UCSD-AML1 (cell line): ENCODE results near the gene COL19A1.
"Not testable (repeated sequence)": the region's sequence is repeated elsewhere in the genome, so short reads cannot be mapped to it uniquely, and the experiment has no call there.

Experiments
- DNase-seq: peaks from one replicate; lab custom pipeline; 2025; ENCODE audit not compliant: unreplicated experiment; lab: John Stamatoyannopoulos, UW

Gene COL19A1

DNA sequence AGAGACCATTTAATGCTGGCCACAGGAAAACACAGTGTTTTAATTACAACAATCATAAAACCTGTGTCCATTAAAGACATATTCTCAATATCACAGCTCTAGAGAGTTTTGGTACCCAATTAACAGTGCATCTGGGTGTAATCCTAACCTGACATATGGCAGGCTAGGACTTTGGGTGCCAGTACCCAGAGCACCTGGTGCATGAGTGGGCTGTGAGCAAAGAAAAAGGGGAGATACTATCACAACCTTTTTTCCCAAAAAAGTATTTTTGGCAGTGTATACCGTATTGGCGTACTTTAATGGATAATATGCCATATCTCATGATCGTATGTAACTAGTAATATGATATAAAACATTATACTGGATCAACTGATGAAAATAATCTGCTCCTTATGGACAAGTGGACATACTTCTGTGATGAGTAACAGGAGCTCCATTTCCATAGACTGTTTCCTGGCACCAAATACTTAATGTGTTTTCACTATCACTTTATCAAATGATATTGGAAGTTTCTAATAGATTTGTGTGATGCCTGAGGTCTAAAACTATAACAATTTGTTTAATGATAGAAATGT is 91.7 kb downstream of the COL19A1 start:
- no peak for DNase-seq

DNA sequence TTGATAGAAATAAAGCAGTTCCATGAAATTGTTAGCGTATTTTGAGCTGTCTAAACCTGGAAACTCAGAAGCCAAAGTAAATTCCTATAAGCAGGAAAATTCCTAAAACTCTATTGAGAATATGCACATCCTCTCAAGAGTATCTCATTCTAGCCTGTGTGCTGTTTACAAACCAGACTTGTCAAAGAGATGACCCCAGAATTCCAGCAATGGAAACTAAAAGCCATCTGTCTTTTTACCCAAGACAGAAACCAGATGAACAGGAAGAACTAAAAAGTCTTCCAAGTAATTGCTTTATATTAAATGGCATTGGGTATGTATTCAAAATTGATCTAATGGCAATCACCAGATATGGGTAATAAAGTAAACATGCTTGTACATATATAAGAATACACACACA is 92.6 kb downstream of the COL19A1 start:
- no peak for DNase-seq

GRCh38 chr6:69965974-69966373 is 99.6 kb downstream of the COL19A1 start:
- DNase-seq = not testable (repeated sequence)

DNA sequence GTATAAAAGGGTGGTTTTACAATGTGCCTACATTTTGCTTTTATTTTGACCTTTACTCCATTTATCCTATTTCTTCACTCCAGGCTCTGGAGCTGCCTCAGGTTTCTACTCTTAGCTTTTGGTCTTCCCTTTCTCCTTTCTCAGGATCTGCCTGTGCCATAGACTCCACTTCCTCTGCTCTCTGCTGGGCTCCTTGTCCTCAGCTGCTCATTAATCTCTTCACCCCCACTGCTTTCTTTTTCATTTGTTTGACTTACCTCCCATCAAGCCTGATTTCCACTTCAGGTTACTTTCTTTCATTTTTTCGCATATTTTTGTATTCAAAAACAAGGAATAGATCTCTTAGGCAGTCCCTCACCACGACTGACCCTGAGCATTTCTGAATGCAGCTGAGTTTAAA is 106.8 kb downstream of the COL19A1 start:
- DNase-seq = no peak

GRCh38 chr6:69973763-69974162 is 107.4 kb downstream of the COL19A1 start:
- DNase-seq = no peak

DNA sequence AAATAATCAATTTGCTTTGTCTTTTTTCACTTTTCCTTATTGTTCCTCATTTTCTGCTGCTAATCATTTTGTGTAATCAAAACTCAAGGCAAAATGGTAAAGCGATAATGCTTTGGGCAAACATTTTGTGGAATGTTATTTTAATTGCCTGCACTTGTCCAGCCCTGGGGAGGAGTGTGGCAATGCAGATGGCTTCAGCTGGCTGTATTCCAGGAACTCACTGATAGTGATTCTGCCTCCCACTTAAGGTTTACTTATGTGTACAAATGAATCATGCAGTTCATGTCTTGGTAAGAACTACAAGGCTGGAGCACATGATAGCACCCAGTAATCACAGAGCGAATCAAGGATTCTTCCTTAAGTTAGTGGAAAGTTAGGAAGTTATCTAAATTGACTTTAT is 107.8 kb downstream of the COL19A1 start:
- DNase-seq = no peak

DNA sequence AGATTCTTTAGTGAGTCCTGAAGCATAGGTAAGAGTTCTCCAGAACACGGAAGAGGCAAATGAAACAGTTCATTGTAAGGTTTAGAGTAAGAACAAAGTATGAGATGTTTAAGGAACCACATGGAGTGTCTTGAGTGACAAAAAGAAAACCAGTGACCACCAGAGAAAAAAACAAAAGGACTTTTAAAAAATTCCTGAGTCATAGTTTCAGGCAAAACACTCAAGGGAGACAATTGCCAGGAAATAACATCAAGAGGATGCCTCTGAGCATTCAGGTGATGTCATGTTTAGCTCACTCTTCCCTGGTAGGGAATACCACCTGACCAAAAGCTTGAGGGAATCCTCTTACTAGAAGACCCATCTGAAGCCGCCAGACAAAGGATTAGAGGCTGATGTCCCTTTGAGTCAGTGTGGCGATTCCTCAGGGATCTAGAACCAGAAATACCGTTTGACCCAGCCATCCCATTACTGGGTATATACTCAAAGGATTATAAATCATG is 110.3 kb downstream of the COL19A1 start:
- no peak for DNase-seq

GRCh38 chr6:69980624-69981023 is 114.3 kb downstream of the COL19A1 start:
- no peak for DNase-seq

DNA sequence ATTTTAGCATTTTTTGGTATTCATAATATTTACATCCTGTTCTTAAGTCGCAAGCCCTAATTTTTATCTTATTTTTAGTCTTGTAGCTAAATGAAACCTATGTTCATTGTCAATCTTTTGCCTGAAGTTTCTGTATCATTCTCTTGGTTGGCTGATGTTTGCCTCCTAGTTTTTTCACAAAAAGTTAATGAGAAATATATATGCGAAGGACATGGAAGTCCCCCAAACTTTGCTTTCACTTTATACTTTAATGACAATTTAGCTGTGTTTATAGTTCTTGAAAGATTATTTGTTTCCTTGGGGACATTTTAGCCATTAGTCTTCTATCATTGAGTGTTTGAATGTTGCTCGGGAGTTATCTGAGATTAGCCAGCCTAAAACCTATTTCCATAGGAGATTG is 118.2 kb downstream of the COL19A1 start:
- no peak for DNase-seq

DNA sequence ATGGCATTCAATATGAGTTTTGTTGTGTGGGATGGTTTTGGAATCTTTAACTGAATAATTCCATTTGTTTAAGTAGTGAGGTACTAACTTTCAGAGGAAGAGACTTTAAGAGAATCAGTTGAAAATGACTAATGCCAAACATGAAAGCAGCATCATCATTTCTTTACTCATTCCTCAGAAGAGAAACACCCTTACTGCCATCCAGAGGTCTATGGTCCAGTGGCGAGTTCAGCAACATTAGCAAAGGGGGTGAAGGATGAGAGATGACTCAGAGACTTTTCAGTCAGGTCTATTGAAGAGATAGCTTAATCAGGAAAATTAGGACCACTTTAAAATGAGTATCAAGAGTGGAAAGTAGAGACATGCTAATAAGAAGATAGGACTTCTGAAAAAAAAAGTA is 118.8 kb downstream of the COL19A1 start:
- no peak for DNase-seq

DNA sequence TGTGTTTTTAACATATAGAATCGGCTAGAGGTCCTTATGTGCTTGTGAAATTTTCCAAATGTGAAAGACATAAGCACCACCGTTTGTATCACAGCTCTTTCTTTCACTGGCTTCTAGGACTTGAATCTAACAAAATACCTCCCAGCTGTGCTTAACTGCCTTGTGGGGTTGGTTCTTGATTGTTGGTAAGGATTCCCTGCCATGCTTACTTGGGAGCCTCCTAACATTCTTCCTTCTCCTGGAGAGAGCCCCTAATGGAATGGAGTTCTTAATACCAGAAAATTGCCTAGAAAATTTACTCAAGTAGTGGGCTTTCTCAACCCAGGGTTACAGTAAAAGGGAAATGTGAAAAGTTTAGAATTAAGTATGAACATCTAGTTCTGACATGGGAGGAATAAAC is 121.2 kb downstream of the COL19A1 start:
- no peak for DNase-seq

DNA sequence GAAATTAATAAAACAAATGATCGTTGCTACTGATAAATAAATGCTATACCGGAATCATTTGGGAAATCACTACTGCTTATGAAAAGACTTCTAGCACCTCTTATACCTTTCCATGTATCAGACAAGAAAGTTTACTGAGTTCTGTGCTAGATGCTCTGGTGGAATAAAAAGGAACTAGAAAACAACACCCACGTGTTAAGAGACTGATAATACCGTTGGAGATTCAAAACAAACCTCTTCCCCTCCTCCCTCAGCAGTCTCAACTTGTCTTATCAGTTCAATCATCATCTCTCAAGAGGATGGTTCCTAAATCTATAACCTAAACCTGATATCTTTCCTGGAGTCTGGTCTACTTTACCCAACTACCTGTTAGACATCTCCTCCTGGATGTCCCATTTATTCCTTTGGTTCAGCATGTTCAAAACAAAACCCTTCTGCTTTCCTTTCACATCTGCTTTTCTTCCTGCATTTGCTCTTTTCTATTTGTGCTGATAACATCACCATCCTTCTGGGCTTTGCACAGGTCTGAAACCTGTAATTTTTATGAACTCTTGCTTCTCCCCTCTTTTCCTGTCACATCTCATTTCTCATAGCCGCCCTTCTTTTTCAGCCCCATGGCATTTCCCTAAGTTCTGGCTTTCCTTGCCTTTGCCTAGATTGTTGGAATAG is 122.2 kb downstream of the COL19A1 start:
- no peak for DNase-seq

- no peak for DNase-seq
Observed at GRCh38 chr6:69994251-69994650, 127.9 kb downstream of the COL19A1 start.

DNA sequence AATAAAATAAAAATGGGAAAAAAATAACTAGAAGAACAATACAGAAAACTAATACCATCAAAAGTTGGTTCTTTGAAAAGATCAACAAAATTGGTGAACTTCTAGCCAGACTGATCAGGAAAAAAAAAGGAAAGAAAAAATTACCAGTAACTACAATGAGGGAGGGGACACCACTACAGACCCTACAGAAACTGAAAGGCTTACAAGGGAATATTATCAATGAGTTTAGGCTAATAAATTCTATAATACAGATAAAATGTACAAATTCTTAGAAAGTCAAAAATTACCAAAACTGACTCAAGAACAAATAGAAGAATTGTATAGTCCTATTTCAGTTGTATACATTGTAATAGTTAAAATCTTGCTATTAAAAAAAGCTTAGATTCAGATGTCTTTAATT is 141.8 kb downstream of the COL19A1 start:
- DNase-seq = no peak

DNA sequence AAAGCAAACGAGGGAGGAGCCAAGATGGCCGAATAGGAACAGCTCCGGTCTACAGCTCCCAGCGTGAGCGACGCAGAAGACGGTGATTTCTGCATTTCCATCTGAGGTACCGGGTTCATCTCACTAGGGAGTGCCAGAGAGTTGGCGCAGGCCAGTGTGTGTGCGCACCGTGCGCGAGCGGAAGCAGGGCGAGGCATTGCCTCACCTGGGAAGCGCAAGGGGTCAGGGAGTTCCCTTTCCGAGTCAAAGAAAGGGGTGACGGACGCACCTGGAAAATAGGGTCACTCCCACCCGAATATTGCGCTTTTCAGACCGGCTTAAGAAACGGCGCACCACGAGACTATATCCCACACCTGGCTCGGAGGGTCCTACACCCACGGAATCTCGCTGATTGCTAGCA is 144.0 kb downstream of the COL19A1 start:
- not testable (repeated sequence) for DNase-seq

GRCh38 chr6:70023201-70023600 is 156.8 kb downstream of the COL19A1 start:
- DNase-seq = not testable (repeated sequence)

- no peak for DNase-seq
Observed at GRCh38 chr6:70028246-70028645, 161.9 kb downstream of the COL19A1 start.

DNA sequence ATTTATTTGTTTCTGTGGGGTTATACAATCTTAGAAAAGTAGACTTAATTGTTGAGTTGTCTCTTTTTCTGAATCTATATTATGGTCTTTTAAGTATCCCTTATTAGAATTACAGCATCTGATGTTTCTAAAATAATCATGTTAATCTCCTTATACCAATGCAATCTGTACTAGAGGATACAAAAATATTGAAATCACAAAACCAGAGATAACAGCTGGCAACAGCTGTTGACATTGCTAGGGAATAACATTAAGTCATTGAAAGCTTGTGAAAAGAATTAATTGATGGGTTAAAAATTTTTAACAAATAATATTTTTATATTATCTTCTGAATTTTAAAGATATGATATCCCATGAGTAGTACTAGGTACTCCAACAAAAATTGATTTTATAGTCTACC is 162.6 kb downstream of the COL19A1 start:
- no peak for DNase-seq

GRCh38 chr6:70033781-70034180 is 167.4 kb downstream of the COL19A1 start:
- DNase-seq = no peak

DNA sequence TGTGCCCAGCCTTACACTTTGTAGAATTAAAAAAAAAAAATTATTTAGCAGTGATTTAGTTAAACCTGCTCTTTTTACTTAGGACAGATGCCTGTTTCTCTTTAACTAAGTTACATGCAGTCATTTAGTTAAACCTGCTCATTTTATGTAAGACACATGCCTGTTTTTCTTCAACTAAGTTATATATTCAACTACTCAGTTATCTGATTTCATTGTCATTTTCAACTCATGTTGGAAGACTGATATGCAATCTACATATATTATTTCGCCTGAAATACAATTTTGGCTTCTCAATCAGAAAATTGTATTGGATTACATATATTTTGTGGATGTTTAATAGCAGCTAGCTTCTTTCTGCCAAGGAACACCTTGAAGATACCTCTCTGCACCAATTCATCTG is 171.1 kb downstream of the COL19A1 start:
- DNase-seq = no peak

- DNase-seq = no peak
Observed at GRCh38 chr6:70040766-70041165, 174.4 kb downstream of the COL19A1 start.

- no peak for DNase-seq
Observed at GRCh38 chr6:70041411-70041810, 175.1 kb downstream of the COL19A1 start.

- DNase-seq = no peak
Observed at GRCh38 chr6:70045413-70045812, 179.1 kb downstream of the COL19A1 start.
